Keratinocyte (primary cell): ENCODE results near the gene CMC4.

Experiments
- CTCF ChIP-seq, 3 experiments: IDR thresholded peaks in 1 of 3; conservative IDR thresholded peaks in 1 of 3; optimal IDR thresholded peaks in 1 of 3; 2 replicates in 2 of 3; 3 replicates in 1 of 3; pipeline versions ENCODE3 to v1.5.1; 2011; ENCODE audit warnings: low read length in 3 of 3, mild to moderate bottlenecking in 3 of 3, moderate library complexity in 2 of 3, control low read depth in 1 of 3, inconsistent platforms in 1 of 3; ENCODE audit not compliant: insufficient read depth in 2 of 3; ENCODE audit errors: extremely low read depth in 1 of 3
- EZH2 ChIP-seq: IDR thresholded peaks from one replicate; pipeline ENCODE4 v1.6.1; 2012; ENCODE audit warnings: inconsistent platforms, mild to moderate bottlenecking, low read length, moderate library complexity

- no peak for TF ChIP-seq CTCF (optimal IDR thresholded peaks at IDR 0.05 in 1 of 3, IDR thresholded peaks at IDR 0.05 in 1 of 3, conservative IDR thresholded peaks at IDR 0.05 in 1 of 3; ENCODE audit: extremely low read depth in 1 of 3, insufficient read depth in 2 of 3, low read length in 3 of 3)
- TF ChIP-seq EZH2: no peak
These were observed 48.4 kb downstream of the CMC4 start, which contains the start of gene F8 for GRCh38 chrX:155022585-155022984.
